Thoracic aorta endothelial cell (primary cell): Measurements from ENCODE around the gene GNB2. TPM values are rescaled to one million over a fixed set of nuclear protein-coding genes. Genes with fewer than 3 reads are reported as not detected.

Experiments used
- total RNA-seq: library from RNA; depleted of rRNA; stranded (reverse); fragments of >200 nt; gene quantifications from 2 replicates; pipeline ENCODE4 v1.2.3, GENCODE V29; 2012

The GNB2 gene
- total RNA-seq, result 79.8 and 94.3 TPM in 2 replicates

GRCh38 chr7:100673302-100673941 lies at the start of gene GNB2:
Gene GNB2 (plus strand): TSS chr7:100673740. CDS start chr7:100676266, 2,526 bp downstream.

DNA sequence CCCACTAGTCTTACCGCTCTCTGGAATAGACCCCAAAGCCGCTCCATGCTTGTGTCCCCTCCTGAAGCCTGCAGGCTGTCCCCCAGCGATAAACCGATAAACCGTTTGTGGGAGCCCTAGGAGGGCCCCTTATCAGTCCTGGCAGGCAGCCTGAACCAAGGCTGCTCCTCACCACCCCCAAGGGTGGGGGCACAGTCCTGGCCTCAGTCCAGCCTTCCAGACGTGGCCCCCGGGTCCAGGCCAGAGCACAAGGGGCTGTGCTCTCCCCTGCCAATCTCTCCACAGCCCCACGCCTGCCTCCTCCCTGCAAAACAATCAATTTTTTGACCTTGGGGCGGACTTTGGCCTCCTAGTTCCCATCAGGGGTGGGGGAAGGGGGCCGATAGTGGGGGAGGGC lies 32.1 kb upstream of the GNB2 start, which contains the start of gene TFR2:
TFR2 (minus strand) TSS at position 90 of the 397 bp plus-strand sequence; CDS start at position 47, 43 bp downstream.

GRCh38 chr7:100655908-100656674 lies 17.4 kb upstream of the GNB2 start, which contains the start of gene ACTL6B:
Gene ACTL6B (minus strand): TSS chr7:100656448. CDS start chr7:100656354, 94 bp downstream.

GRCh38 chr7:100694098-100694745 lies 20.7 kb downstream of the GNB2 start, which contains the start of gene GIGYF1:
Gene GIGYF1 (minus strand): TSS chr7:100694250. CDS start chr7:100688238, 6,012 bp downstream.

DNA sequence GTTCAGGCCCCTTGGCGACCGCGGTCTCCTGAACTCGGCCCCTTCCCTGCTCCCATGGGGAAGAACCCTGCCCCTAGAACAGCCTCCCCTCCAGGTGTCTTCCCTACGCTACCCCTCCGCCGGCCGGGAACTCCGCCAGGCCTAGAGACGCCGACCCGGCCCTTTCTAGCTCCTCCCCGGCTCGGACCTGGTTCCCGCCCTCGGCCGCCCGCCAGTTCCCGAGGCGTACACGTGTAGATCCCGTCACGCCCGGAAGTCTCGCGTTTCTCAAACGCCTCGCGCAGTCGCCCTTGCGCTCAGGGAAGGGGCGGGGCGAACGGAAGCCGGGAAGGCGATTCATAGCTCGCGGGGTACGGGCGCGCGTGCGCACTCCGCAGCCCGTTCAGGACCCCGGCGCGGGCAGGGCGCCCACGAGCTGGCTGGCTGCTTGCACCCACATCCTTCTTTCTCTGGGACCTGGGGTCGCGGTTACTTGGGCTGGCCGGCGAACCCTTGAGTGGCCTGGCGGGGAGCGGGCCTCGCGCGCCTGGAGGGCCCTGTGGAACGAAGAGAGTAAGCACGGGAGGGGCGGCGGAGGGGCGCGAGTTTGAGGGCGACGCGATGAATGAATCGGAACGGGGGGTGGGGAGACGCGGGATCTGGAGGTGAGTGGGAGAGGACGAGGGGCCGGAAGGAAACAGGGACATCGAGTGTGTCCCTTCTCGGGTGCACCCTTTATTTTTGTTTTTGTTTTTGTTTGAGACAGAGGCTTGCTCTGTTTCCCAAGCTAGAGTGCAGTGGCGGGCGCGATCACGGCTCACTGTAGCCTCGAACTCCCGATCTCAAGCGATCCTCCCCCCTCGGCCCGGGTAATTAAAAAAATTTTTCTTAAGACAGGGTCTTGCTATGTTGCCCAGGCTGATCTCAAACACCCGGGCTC lies 32.5 kb downstream of the GNB2 start, which contains the start of gene POP7:
POP7 (plus strand) TSS at position 369 of the 919 bp plus-strand sequence. CDS start 710 bp downstream, outside the sequence.

GRCh38 chr7:100720279-100720670 lies 46.7 kb downstream of the GNB2 start, which contains the start of gene EPO:
Gene EPO (plus strand): TSS chr7:100720468. CDS start chr7:100720981, 513 bp downstream.

Other genes with a start within 250 kb of the GNB2 start
- gene ZCWPW1, start 245.0 kb upstream of the GNB2 start, total RNA-seq, result 0.53 and 0.79 TPM in 2 replicates
- gene MEPCE, start 243.9 kb upstream of the GNB2 start, total RNA-seq, result 33.0 and 44.9 TPM in 2 replicates
- 13.9 and 14.5 TPM in 2 replicates for gene PPP1R35, start 237.2 kb upstream of the GNB2 start, total RNA-seq
- 1.7 and 1.9 TPM in 2 replicates for gene SPACDR, start 209.5 kb upstream of the GNB2 start, total RNA-seq
- gene TSC22D4, start 194.5 kb upstream of the GNB2 start, total RNA-seq, result 45.9 and 54.2 TPM in 2 replicates
- 2.7 and 4.1 TPM in 2 replicates for gene NYAP1, start 189.8 kb upstream of the GNB2 start, total RNA-seq
- gene AGFG2, start 134.5 kb upstream of the GNB2 start, total RNA-seq, result 33.0 and 36.8 TPM in 2 replicates
- 0.53 TPM in 1 of 2 replicates, not detected in the other for gene SAP25, start 99.8 kb upstream of the GNB2 start, total RNA-seq
- 18.6 and 21.3 TPM in 2 replicates for gene LRCH4, start 87.6 kb upstream of the GNB2 start, total RNA-seq
- gene FBXO24, start 87.4 kb upstream of the GNB2 start, total RNA-seq, result 0.14 and 0.27 TPM in 2 replicates
- gene PCOLCE, start 71.4 kb upstream of the GNB2 start, total RNA-seq, result 1.2 and 1.3 TPM in 2 replicates
- 6.6 and 6.7 TPM in 2 replicates for gene MOSPD3, start 61.2 kb upstream of the GNB2 start, total RNA-seq
- gene TFR2, start 32.2 kb upstream of the GNB2 start, total RNA-seq, result 0.27 and 0.43 TPM in 2 replicates
- gene ACTL6B, start 17.3 kb upstream of the GNB2 start, total RNA-seq, result not detected in 2 replicates
- gene GIGYF1, start 20.5 kb downstream of the GNB2 start, total RNA-seq, result 20.1 and 23.1 TPM in 2 replicates
- 36.7 and 44.8 TPM in 2 replicates for gene POP7, start 32.4 kb downstream of the GNB2 start, total RNA-seq
- gene EPO, start 46.7 kb downstream of the GNB2 start, total RNA-seq, result not detected in 2 replicates
- gene ZAN, start 59.9 kb downstream of the GNB2 start, total RNA-seq, result not detected in 2 replicates
- 148 and 172 TPM in 2 replicates for gene EPHB4, start 153.8 kb downstream of the GNB2 start, total RNA-seq
- gene SLC12A9, start 179.0 kb downstream of the GNB2 start, total RNA-seq, result 17.4 and 17.5 TPM in 2 replicates
- gene TRIP6, start 193.6 kb downstream of the GNB2 start, total RNA-seq, result 58.2 and 65.1 TPM in 2 replicates
- 56.6 and 59.0 TPM in 2 replicates for gene SRRT, start 201.4 kb downstream of the GNB2 start, total RNA-seq
- gene UFSP1, start 216.0 kb downstream of the GNB2 start, total RNA-seq, result 1.3 and 3.1 TPM in 2 replicates
- gene ACHE, start 222.1 kb downstream of the GNB2 start, total RNA-seq, result 0.13 and 0.22 TPM in 2 replicates